ENCODE results near the gene TNFRSF1A. TPM values are rescaled to one million over a fixed set of nuclear protein-coding genes. Genes with fewer than 3 reads are reported as not detected.
A peak's percentile ranks its signal among the peaks of the same experiment; 100 is the strongest.

The TNFRSF1A gene
- total and polyA plus RNA-seq, 4 donors = 36.9 to 144 (median 88.4) TPM

GRCh38 chr12:6361834-6362233 is 20.0 kb upstream of the TNFRSF1A start:
- H3K27ac ChIP-seq (ENCODE audit: low read depth in 1 of 2, low read length in 2 of 2) = peak overlapping the region; percentile 92 to 94
- no peak for DNase-seq (ENCODE audit: low spot score)
- H3K36me3 ChIP-seq (ENCODE audit: control insufficient read depth in 4 of 4, insufficient read depth in 3 of 4, low read depth in 1 of 4, low read length in 3 of 4) = no peaks in the 10 kb centered on the region
- no peak for TF ChIP-seq ATF3 (IDR thresholded peaks at IDR 0.05)
- no peak for TF ChIP-seq ZBTB33 (IDR thresholded peaks at IDR 0.05)
- TF ChIP-seq EGR1 (IDR thresholded peaks at IDR 0.05; ENCODE audit: low read depth in 2 of 2) = peak in 1 of 2 donors; percentile 71
- peak; percentile 72 for TF ChIP-seq FOXA1 (IDR thresholded peaks at IDR 0.05)
- TF ChIP-seq RAD21 (IDR thresholded peaks at IDR 0.05) = peak; percentile 23 to 53
- no peak for TF ChIP-seq TAF1 (conservative IDR thresholded peaks at IDR 0.05)
- peak; percentile 54 for TF ChIP-seq FOXA2 (IDR thresholded peaks at IDR 0.05)
- TF ChIP-seq SP1 (IDR thresholded peaks at IDR 0.05) = peak; percentile 82
- TF ChIP-seq YY1 (IDR thresholded peaks at IDR 0.05) = peak; percentile 35
- TF ChIP-seq MAX (IDR thresholded peaks at IDR 0.05) = peak; percentile 92
- peak; percentile 45 for TF ChIP-seq NR2F2 (IDR thresholded peaks at IDR 0.05)
- peak; percentile 87 to 88 for TF ChIP-seq RXRA (IDR thresholded peaks at IDR 0.05)
- peak in 1 of 2 donors; percentile 58 for TF ChIP-seq JUND (IDR thresholded peaks at IDR 0.05)
- peak; percentile 53 for TF ChIP-seq REST (IDR thresholded peaks at IDR 0.05)
- TF ChIP-seq CTCF (IDR thresholded peaks at IDR 0.05; ENCODE audit: low read depth, low read length, missing input control) = no peak
- peak; percentile 71 to 77 for TF ChIP-seq HNF4A (conservative IDR thresholded peaks at IDR 0.05)
- no peak for TF ChIP-seq GABPA (IDR thresholded peaks at IDR 0.05 in 1 of 2, conservative IDR thresholded peaks at IDR 0.05 in 1 of 2)
- TF ChIP-seq HNF4G (IDR thresholded peaks at IDR 0.05) = no peak
- H3K9me3 ChIP-seq (ENCODE audit: control insufficient read depth in 4 of 4, low read length in 3 of 4) = no peaks in the 10 kb centered on the region
- no peak overlapping the region for H3K9ac ChIP-seq (ENCODE audit: low read depth in 1 of 2, low read length in 2 of 2)
- no peaks in the 10 kb centered on the region for H3K27me3 ChIP-seq (ENCODE audit: control insufficient read depth in 4 of 4, insufficient read depth in 4 of 4, low read length in 3 of 4)
- H3K4me1 ChIP-seq (ENCODE audit: control insufficient read depth in 4 of 4, insufficient read depth in 4 of 4, low read length in 3 of 4) = peaks cover 14 to 41% (median 27%) of the 10 kb centered on the region in 4 donors
- 40% methylated on average over 14 of the region's 14 CpGs for WGBS
- no peak overlapping the region for H3K4me3 ChIP-seq (ENCODE audit: low read depth in 1 of 3, low read length in 3 of 3)

Data from liver (tissue), 9 donors.